Stimulated activated naive CD8-positive, alpha-beta T cell treated with anti-CD3 and anti-CD28 coated beads, Interleukin-15, Interleukin-2, amounts not matched to agents 100 ng/mL and 50 ng/mL, for 24 hours (primary cell): ENCODE results near the gene GPR158.

Source experiments
- H3K27ac Mint-ChIP-seq: one replicate; pipeline ENCODE4 v1.8.0; 2021; ENCODE audit warnings: mild to moderate bottlenecking, mixed read lengths
- H3K27me3 Mint-ChIP-seq: one replicate; pipeline ENCODE4 v1.8.0; 2021; ENCODE audit warnings: mixed read lengths
- H3K36me3 Mint-ChIP-seq: one replicate; pipeline ENCODE4 v1.8.0; 2021; ENCODE audit warnings: low read depth, mixed read lengths
- H3K4me1 Mint-ChIP-seq: one replicate; pipeline ENCODE4 v1.8.0; 2021; ENCODE audit warnings: low read depth, mixed read lengths
- H3K4me3 Mint-ChIP-seq: one replicate; pipeline ENCODE4 v1.8.0; 2021; ENCODE audit warnings: mild to moderate bottlenecking, mixed read lengths
- H3K9me3 Mint-ChIP-seq: one replicate; pipeline ENCODE4 v1.8.0; 2021; ENCODE audit warnings: mixed read lengths

GPR158 gene

DNA sequence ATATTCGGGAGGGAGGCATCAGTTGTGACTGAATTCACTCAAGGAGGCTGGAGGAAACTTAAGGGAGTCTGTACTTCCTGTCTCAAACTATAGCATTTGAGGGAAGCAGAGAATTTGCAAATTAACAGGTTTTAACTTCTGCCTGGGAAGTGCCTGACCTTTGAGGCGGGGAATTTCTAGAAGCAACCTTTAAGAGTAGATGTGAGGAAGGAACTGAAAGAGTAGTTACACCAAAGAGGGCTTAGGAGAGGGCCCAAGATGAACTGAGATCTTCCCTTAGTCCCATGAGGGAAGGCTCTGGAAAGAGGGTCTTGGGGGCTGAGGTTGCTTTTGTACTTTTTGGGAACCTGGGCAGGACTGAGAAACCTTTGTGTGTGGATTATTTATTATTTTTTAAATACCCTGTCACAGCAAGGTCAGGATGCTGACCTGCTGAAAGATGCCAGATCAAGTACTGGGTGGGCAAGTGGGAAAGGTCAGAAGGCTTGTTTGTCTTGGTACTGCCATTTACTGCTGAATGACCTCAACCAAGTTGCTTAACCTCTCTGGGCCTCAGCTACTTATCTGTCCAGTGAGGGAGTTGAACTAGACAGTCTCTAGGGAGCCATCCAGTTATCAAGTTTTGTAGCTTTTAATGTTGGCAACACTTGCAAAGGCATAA is 2.4 kb downstream of the GPR158 start:
- no peaks in the 10 kb centered on the region for H3K36me3 Mint-ChIP-seq
- peaks cover 10% of the 10 kb centered on the region for H3K4me1 Mint-ChIP-seq
- H3K27ac Mint-ChIP-seq: peak overlapping the region; percentile 4
- H3K9me3 Mint-ChIP-seq: peaks cover 4% of the 10 kb centered on the region
- peaks cover 51% of the 10 kb centered on the region for H3K27me3 Mint-ChIP-seq
- H3K4me3 Mint-ChIP-seq: peak overlapping the region; percentile 35

DNA sequence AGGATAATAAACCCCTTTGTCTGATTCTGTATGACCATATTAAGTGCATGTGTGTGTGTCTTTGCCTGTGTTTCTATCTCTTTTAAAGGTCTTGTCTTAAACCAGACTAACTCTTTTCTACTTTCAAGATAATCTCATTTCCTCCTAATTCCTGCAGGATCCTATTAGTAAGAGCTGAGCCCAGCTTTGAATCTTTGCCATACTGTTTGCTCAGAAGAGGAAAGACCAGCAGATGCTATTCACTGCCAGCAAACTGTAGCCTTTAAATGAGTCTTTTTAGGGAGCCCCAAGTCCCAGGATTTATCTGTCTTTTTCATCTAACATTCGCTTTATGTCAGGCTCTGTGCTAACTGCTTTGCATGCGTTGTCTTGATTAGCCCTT is 2.9 kb downstream of the GPR158 start:
- Mint-ChIP-seq H3K4me1 (peaks cover 10% of the 10 kb centered on the region), H3K36me3 (no peaks in the 10 kb centered on the region), H3K27ac (no peak overlapping the region), H3K4me3 (no peak overlapping the region), H3K9me3 (peaks cover 4% of the 10 kb centered on the region), H3K27me3 (peaks cover 49% of the 10 kb centered on the region)

GRCh38 chr10:25178411-25178810 is 3.6 kb downstream of the GPR158 start:
- H3K27me3 Mint-ChIP-seq: peaks cover 46% of the 10 kb centered on the region
- H3K4me3 Mint-ChIP-seq: no peak overlapping the region
- no peak overlapping the region for H3K27ac Mint-ChIP-seq
- no peaks in the 10 kb centered on the region for H3K36me3 Mint-ChIP-seq
- peaks cover 10% of the 10 kb centered on the region for H3K4me1 Mint-ChIP-seq
- H3K9me3 Mint-ChIP-seq: peaks cover 4% of the 10 kb centered on the region

DNA sequence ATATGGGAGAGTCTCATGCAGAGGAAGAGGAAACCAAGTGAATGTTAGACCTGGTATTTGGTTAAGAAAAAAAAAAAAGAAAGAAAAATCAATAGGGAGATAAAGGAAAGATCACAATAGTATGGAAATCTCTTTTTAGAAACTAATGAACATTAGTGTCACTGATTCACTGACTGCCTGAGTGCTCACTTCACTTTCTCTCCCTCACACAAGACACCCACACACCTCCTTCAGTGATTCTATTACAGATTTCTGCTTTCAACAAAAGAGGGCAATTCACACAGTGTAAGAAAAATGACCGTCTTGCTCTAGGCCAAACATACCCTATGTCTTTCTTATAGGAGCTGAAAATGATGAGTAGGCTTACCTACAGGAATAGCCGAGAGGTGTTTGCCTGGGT is 6.0 kb downstream of the GPR158 start:
- Mint-ChIP-seq H3K9me3 (no peaks in the 10 kb centered on the region), H3K4me1 (peaks cover 10% of the 10 kb centered on the region), H3K27me3 (peaks cover 30% of the 10 kb centered on the region), H3K27ac (no peak overlapping the region), H3K4me3 (no peak overlapping the region), H3K36me3 (no peaks in the 10 kb centered on the region)

GRCh38 chr10:25182636-25183035 is 7.8 kb downstream of the GPR158 start:
- no peaks in the 10 kb centered on the region for H3K9me3 Mint-ChIP-seq
- H3K4me3 Mint-ChIP-seq: no peak overlapping the region
- no peak overlapping the region for H3K27ac Mint-ChIP-seq
- H3K27me3 Mint-ChIP-seq: peaks cover 15% of the 10 kb centered on the region
- H3K36me3 Mint-ChIP-seq: no peaks in the 10 kb centered on the region
- peaks cover 3% of the 10 kb centered on the region for H3K4me1 Mint-ChIP-seq

- Mint-ChIP-seq H3K36me3 (no peaks in the 10 kb centered on the region), H3K27ac (no peak overlapping the region), H3K27me3 (peaks cover 7% of the 10 kb centered on the region), H3K4me1 (no peaks in the 10 kb centered on the region), H3K4me3 (no peak overlapping the region), H3K9me3 (no peaks in the 10 kb centered on the region)
Measured at GRCh38 chr10:25191162-25191895, 16.5 kb downstream of the GPR158 start.

DNA sequence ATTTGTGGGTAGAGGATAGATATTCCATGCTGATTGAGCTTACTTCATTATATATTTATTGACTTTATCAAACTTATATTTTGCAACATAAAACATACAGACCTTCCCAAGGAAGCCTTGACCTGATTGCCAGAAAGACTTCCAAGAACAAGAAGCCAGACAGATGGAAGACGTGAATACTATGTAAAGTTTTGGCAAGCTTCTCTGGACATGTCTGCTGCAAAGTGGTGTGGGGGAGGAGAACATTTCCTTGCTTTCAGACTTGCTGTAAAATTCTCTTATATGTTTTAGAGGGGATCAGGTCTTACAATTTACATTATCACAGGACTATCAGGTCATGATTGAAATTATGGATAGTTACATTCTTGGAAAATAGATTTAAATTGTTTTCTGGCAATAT is 23.4 kb downstream of the GPR158 start:
- Mint-ChIP-seq H3K4me1 (no peaks in the 10 kb centered on the region), H3K36me3 (no peaks in the 10 kb centered on the region), H3K4me3 (no peak overlapping the region), H3K9me3 (no peaks in the 10 kb centered on the region), H3K27me3 (peaks cover 7% of the 10 kb centered on the region), H3K27ac (no peak overlapping the region)

GRCh38 chr10:25206693-25207414 is 32.1 kb downstream of the GPR158 start:
- Mint-ChIP-seq H3K36me3 (no peaks in the 10 kb centered on the region), H3K4me1 (no peaks in the 10 kb centered on the region), H3K27ac (no peak overlapping the region), H3K27me3 (peaks cover 6% of the 10 kb centered on the region), H3K9me3 (no peaks in the 10 kb centered on the region), H3K4me3 (no peak overlapping the region)

GRCh38 chr10:25209618-25210017 is 34.8 kb downstream of the GPR158 start:
- H3K36me3 Mint-ChIP-seq: no peaks in the 10 kb centered on the region
- no peaks in the 10 kb centered on the region for H3K4me1 Mint-ChIP-seq
- H3K9me3 Mint-ChIP-seq: no peaks in the 10 kb centered on the region
- peaks cover 3% of the 10 kb centered on the region for H3K27me3 Mint-ChIP-seq
- no peak overlapping the region for H3K27ac Mint-ChIP-seq
- H3K4me3 Mint-ChIP-seq: no peak overlapping the region

DNA sequence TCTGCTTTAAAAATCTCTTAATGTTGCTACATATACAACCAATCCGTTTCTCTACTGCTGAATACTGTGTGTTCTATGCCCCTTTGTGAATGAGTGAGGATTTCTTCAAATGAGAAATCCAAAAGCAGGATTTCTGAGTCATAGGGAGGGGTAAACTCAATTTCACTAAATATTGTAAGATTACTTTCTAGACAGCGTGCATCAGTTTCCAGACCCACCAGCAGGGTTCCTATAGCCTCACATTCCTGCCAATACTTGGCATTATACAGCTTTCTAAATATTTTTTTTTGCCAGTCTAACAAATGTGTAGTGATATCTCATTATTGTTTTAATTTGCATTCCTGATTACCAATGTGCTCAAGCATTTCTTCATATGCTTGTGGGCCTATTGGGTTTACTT is 35.5 kb downstream of the GPR158 start:
- Mint-ChIP-seq H3K4me3 (no peak overlapping the region), H3K4me1 (no peaks in the 10 kb centered on the region), H3K27ac (no peak overlapping the region), H3K9me3 (no peaks in the 10 kb centered on the region), H3K27me3 (peaks cover 3% of the 10 kb centered on the region), H3K36me3 (no peaks in the 10 kb centered on the region)

GRCh38 chr10:25220156-25220555 is 45.4 kb downstream of the GPR158 start:
- Mint-ChIP-seq H3K27ac (no peak overlapping the region), H3K27me3 (peaks cover 10% of the 10 kb centered on the region), H3K4me1 (no peaks in the 10 kb centered on the region), H3K9me3 (no peaks in the 10 kb centered on the region), H3K36me3 (no peaks in the 10 kb centered on the region), H3K4me3 (no peak overlapping the region)

- no peaks in the 10 kb centered on the region for H3K36me3 Mint-ChIP-seq
- H3K4me3 Mint-ChIP-seq: no peak overlapping the region
- peaks cover 6% of the 10 kb centered on the region for H3K27me3 Mint-ChIP-seq
- no peak overlapping the region for H3K27ac Mint-ChIP-seq
- H3K9me3 Mint-ChIP-seq: no peaks in the 10 kb centered on the region
- no peaks in the 10 kb centered on the region for H3K4me1 Mint-ChIP-seq
Measured at GRCh38 chr10:25222085-25222660, 47.4 kb downstream of the GPR158 start.

- Mint-ChIP-seq H3K27ac (no peak overlapping the region), H3K9me3 (no peaks in the 10 kb centered on the region), H3K36me3 (no peaks in the 10 kb centered on the region), H3K4me3 (no peak overlapping the region), H3K4me1 (no peaks in the 10 kb centered on the region), H3K27me3 (no peaks in the 10 kb centered on the region)
Measured at GRCh38 chr10:25226775-25227682, 52.2 kb downstream of the GPR158 start.

- Mint-ChIP-seq H3K27me3 (no peaks in the 10 kb centered on the region), H3K27ac (no peak overlapping the region), H3K9me3 (peaks cover 4% of the 10 kb centered on the region), H3K4me1 (no peaks in the 10 kb centered on the region), H3K36me3 (no peaks in the 10 kb centered on the region), H3K4me3 (no peak overlapping the region)
Measured at GRCh38 chr10:25231751-25232150, 57.0 kb downstream of the GPR158 start.
